ENCODE results near the gene ATG4C. TPM values are rescaled to one million over a fixed set of nuclear protein-coding genes. Genes with fewer than 3 reads are reported as not detected.
"Not testable (repeated sequence)": the region's sequence is repeated elsewhere in the genome, so short reads cannot be mapped to it uniquely, and the experiment has no call there.

The ATG4C gene
- total RNA-seq, 2 donors from 2014 or later: 9.9 to 21.1 TPM

DNA sequence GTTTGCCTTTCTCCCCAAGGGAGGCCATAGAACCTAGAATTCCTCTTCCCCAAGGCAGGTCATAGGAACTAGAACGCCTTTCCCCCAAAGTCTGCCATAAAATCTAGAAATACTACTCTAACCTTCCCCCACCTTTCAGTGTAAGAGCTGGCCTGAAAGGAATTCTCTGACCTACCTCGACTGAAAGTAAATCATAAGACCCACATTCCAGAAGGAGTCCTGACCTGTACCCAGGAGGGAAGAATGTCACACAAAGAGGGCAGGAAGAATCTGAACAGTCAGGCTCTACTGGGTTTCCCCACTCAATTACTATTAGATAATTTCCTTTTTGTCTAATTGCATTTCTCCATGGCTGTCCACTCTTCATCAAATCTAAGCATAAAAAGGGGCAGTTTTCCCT is 5.7 kb upstream of the ATG4C start:
- no peaks in the 10 kb centered on the region for H3K9me3 ChIP-seq
- DNase-seq (ENCODE audit: low spot score): no peak
- H3K27ac ChIP-seq: no peak overlapping the region
- TF ChIP-seq, protein P1, sequence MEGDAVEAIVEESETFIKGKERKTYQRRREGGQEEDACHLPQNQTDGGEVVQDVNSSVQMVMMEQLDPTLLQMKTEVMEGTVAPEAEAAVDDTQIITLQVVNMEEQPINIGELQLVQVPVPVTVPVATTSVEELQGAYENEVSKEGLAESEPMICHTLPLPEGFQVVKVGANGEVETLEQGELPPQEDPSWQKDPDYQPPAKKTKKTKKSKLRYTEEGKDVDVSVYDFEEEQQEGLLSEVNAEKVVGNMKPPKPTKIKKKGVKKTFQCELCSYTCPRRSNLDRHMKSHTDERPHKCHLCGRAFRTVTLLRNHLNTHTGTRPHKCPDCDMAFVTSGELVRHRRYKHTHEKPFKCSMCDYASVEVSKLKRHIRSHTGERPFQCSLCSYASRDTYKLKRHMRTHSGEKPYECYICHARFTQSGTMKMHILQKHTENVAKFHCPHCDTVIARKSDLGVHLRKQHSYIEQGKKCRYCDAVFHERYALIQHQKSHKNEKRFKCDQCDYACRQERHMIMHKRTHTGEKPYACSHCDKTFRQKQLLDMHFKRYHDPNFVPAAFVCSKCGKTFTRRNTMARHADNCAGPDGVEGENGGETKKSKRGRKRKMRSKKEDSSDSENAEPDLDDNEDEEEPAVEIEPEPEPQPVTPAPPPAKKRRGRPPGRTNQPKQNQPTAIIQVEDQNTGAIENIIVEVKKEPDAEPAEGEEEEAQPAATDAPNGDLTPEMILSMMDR (IDR thresholded peaks at IDR 0.05): no peak
- no peaks in the 10 kb centered on the region for H3K36me3 ChIP-seq
- H3K4me1 ChIP-seq (ENCODE audit: control insufficient read depth in 1 of 2, low read depth in 2 of 2): peaks cover 8 to 10% of the 10 kb centered on the region in 2 donors
- no peaks in the 10 kb centered on the region for H3K27me3 ChIP-seq (replicated peaks; ENCODE audit: insufficient read depth)
- no peak overlapping the region for H3K4me3 ChIP-seq
- no peak for ATAC-seq (ENCODE audit: insufficient number of reproducible peaks, low FRiP score, low read depth)

DNA sequence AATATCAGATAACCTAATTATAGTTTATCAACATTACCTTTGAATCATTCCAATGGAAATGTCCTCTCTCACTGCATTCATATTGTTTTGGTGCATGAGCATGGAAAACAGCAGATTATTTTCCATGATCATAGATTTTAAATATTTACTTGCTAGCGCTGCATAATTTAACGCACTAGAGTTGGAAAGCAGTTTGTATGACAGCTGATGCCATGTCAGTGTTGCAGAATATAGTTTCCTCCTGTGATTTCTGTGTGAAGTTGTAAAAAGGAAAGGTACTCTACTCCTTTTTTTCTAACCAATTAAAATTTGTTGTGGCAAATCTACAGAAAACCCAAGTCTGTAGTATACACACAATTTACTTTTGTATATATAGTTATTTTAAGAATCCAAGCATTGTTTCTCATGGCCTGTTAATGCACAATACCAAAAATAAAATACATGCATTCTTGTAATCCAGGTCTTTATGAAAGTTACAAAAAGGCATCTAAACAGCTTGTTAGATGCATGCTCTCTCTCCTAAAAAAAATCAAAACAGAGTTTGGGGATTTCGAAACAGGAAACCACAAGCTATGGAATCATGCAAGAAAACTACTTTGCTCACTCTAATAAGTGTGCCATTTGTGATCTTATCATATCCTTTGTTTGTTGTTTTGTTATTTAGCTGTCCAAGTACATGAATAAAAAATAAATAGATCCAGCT is 1.9 kb upstream of the ATG4C start:
- no peaks in the 10 kb centered on the region for H3K9me3 ChIP-seq
- H3K27ac ChIP-seq: no peak overlapping the region
- TF ChIP-seq, protein P1 (IDR thresholded peaks at IDR 0.05): no peak
- ATAC-seq (ENCODE audit: insufficient number of reproducible peaks, low FRiP score, low read depth) (no peak), DNase-seq (ENCODE audit: low spot score) (no peak)
- H3K4me3 ChIP-seq: no peak overlapping the region
- H3K27me3 ChIP-seq (replicated peaks; ENCODE audit: insufficient read depth): no peaks in the 10 kb centered on the region
- peaks cover 14 to 15% of the 10 kb centered on the region in 2 donors for H3K4me1 ChIP-seq (ENCODE audit: control insufficient read depth in 1 of 2, low read depth in 2 of 2)
- H3K36me3 ChIP-seq: no peaks in the 10 kb centered on the region

DNA sequence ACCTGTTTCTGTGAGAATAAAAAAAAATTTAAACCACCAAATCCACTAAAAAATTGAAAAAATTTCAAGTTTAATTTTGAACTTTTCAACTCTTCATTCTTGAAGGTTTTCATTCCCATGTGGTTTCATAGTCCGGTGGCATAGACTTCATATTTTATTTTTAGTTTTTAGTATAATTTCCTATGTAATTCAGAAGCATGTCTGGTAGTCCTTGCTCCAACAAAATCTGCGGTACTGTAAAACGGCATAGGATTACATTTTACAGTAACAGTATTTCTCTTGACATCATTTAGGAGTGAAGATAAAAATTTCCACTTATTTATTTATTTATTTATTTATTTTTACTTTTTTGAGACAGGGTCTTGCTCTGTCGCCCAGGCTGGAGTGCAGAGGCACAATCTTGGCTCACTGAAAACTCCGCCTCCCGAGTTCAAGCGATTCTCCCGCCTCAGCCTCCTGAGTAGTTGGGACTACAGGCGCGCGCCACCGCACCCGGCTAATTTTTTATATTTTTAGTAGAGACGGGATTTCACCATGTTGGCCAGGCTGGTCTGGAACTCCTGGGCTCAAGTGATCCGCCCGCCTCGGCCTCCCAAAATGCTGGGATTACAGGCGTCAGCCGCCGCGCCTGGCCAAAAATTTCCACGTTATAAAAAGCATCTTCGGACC is 1.3 kb upstream of the ATG4C start:
- peak overlapping the region; percentile 79 for H3K4me3 ChIP-seq
- H3K9me3 ChIP-seq, H3K27ac ChIP-seq: not testable (repeated sequence)

DNA sequence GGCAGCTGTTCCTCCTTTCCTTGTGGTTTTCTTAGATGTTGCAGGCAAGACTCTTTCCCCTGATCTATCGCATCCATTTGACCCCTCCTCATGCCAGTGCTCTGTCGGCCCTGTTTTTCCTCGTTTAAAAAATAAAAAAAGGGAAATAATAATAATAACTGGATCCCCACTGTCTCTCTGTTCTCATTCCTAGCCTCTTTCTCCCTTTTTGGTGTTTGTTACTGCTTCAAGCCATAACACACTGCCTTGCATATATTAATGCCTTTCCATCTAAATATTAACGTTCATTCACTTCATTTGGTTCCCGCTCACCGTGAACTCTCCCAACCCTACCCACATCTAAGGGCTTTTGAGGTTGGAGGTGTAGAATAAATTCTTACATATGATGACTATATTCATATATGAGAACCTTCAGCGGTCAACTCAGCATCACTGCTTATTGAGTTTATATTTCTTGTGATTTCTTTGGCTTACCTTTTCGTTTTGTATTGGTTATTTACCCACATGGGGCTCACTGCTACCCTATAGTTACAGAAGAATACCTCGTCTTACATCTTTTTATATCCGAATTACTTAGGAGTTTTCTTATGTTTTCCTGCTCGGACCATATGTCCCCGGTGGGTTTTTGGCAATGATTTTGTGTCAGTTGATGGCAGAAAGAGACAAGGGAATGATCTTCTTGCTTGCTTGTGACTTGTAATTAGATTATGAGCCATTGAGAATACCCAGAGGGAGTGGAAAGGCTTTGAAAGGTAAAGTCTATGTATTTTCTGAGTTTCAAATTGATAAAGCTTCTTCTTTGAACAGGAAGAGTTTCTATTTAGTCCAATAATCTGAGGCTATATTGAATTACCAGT is 805 bp downstream of the ATG4C start:
- no peak for DNase-seq (ENCODE audit: low spot score)
- Histone ChIP-seq H3K9me3 (no peaks in the 10 kb centered on the region), H3K4me1 (ENCODE audit: control insufficient read depth in 1 of 2, low read depth in 2 of 2) (peaks cover 14 to 15% of the 10 kb centered on the region in 2 donors), H3K27ac (peak overlapping the region in 1 of 2 donors; percentile 89), H3K4me3 (peak overlapping the region; percentile 79), H3K36me3 (no peaks in the 10 kb centered on the region), H3K27me3 (replicated peaks; ENCODE audit: insufficient read depth) (no peaks in the 10 kb centered on the region)
- peak; percentile 5 for ATAC-seq (ENCODE audit: insufficient number of reproducible peaks, low FRiP score, low read depth)
- TF ChIP-seq, protein P1 (IDR thresholded peaks at IDR 0.05): no peak

More for the DNA sequence above, 1.3 kb upstream of the ATG4C start:
- ATAC-seq (ENCODE audit: insufficient number of reproducible peaks, low FRiP score, low read depth); H3K27me3 ChIP-seq (replicated peaks; ENCODE audit: insufficient read depth); H3K36me3 ChIP-seq; DNase-seq (ENCODE audit: low spot score): not testable (repeated sequence)
- H3K4me1 ChIP-seq (ENCODE audit: control insufficient read depth in 1 of 2, low read depth in 2 of 2): peaks cover 14 to 15% of the 10 kb centered on the region in 2 donors

DNA sequence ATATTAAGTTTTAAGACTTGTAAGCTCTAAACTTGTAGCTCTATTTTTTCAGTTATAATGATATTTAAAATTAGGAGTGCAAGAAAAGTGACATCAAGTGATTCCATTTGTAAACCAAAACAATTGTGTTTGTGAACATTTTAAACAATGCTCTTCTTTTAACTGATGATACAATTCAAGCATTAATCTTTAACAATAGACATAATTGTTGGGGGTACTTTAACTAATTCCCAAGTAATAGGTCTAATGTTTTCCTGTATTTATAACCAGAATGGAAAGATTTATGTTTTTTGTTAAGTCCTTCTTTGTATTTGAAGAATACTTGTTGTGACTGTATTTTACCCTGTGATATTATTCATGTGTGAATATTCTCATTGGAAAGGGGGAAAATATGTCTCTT is 6.8 kb downstream of the ATG4C start:
- H3K4me3 ChIP-seq: no peak overlapping the region
- H3K27me3 ChIP-seq (replicated peaks; ENCODE audit: insufficient read depth): no peaks in the 10 kb centered on the region
- H3K36me3 ChIP-seq: no peaks in the 10 kb centered on the region
- TF ChIP-seq, protein P1 (IDR thresholded peaks at IDR 0.05): no peak
- DNase-seq (ENCODE audit: low spot score): no peak
- no peak overlapping the region for H3K27ac ChIP-seq
- no peak for ATAC-seq (ENCODE audit: insufficient number of reproducible peaks, low FRiP score, low read depth)
- H3K9me3 ChIP-seq: no peaks in the 10 kb centered on the region
- no peaks in the 10 kb centered on the region for H3K4me1 ChIP-seq (ENCODE audit: control insufficient read depth in 1 of 2, low read depth in 2 of 2)

Data from thoracic aorta (tissue), 2 donors.